ENCODE results near the gene TENM4. TPM values are rescaled to one million over a fixed set of nuclear protein-coding genes. Genes with fewer than 3 reads are reported as not detected.

TENM4 gene
- total and polyA plus RNA-seq, 4 donors, result 0.02 to 0.33 (median 0.14) TPM

GRCh38 chr11:78642979-78643675 lies 797.7 kb downstream of the TENM4 start:
- H3K27ac ChIP-seq (ENCODE audit: low read depth in 1 of 2, low read length in 2 of 2), result no peak overlapping the region
- H3K9me3 ChIP-seq (ENCODE audit: control insufficient read depth in 4 of 4, low read length in 3 of 4), result no peaks in the 10 kb centered on the region
- H3K36me3 ChIP-seq (ENCODE audit: control insufficient read depth in 4 of 4, insufficient read depth in 3 of 4, low read depth in 1 of 4, low read length in 3 of 4), result no peaks in the 10 kb centered on the region
- no peak for DNase-seq (ENCODE audit: low spot score)
- no peak overlapping the region for H3K9ac ChIP-seq (ENCODE audit: low read depth in 1 of 2, low read length in 2 of 2)
- no peak overlapping the region for H3K4me3 ChIP-seq (ENCODE audit: low read depth in 1 of 3, low read length in 3 of 3)
- no peaks in the 10 kb centered on the region for H3K27me3 ChIP-seq (ENCODE audit: control insufficient read depth in 4 of 4, insufficient read depth in 4 of 4, low read length in 3 of 4)
- TF ChIP-seq YY1 (IDR thresholded peaks at IDR 0.05), result no peak
- TF ChIP-seq, protein P1, sequence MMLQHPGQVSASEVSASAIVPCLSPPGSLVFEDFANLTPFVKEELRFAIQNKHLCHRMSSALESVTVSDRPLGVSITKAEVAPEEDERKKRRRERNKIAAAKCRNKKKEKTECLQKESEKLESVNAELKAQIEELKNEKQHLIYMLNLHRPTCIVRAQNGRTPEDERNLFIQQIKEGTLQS (IDR thresholded peaks at IDR 0.05), result no peak
- no peaks in the 10 kb centered on the region for H3K4me1 ChIP-seq (ENCODE audit: control insufficient read depth in 4 of 4, insufficient read depth in 4 of 4, low read length in 3 of 4)
- WGBS, result 80% methylated on average over 5 of the region's 5 CpGs

DNA sequence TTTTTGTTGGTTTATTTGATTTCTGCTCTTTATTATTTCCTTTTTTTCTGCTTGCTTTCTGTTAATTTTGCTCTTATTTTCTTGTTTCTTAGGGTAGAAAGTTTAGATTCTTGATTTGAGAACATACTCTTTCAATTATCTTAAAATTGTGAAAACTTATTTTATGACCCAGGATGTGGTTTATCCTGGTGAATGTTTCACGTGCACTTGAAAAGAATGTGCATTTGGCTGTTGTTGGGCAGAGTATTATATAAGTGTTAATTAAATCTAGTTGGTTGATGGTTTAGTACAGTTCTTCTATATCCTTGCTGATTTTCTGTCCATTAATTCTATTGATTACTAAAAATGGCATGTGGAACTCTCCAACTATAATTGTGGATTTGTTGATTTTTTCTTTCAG lies 799.3 kb downstream of the TENM4 start:
- no peak for DNase-seq (ENCODE audit: low spot score)
- no peaks in the 10 kb centered on the region for H3K27me3 ChIP-seq (ENCODE audit: control insufficient read depth in 4 of 4, insufficient read depth in 4 of 4, low read length in 3 of 4)

GRCh38 chr11:78638704-78639380 lies 802.0 kb downstream of the TENM4 start:
- H3K9me3 ChIP-seq (ENCODE audit: control insufficient read depth in 4 of 4, low read length in 3 of 4), result peaks cover 0 to 1% (median 0%) of the 10 kb centered on the region in 4 donors
- no peak for DNase-seq (ENCODE audit: low spot score)

More for the DNA sequence above, 799.3 kb downstream of the TENM4 start:
- Histone ChIP-seq H3K36me3 (ENCODE audit: control insufficient read depth in 4 of 4, insufficient read depth in 3 of 4, low read depth in 1 of 4, low read length in 3 of 4) (no peaks in the 10 kb centered on the region), H3K9me3 (ENCODE audit: control insufficient read depth in 4 of 4, low read length in 3 of 4) (no peaks in the 10 kb centered on the region), H3K4me3 (ENCODE audit: low read depth in 1 of 3, low read length in 3 of 3) (no peak overlapping the region), H3K9ac (ENCODE audit: low read depth in 1 of 2, low read length in 2 of 2) (no peak overlapping the region), H3K27ac (ENCODE audit: low read depth in 1 of 2, low read length in 2 of 2) (no peak overlapping the region), H3K4me1 (ENCODE audit: control insufficient read depth in 4 of 4, insufficient read depth in 4 of 4, low read length in 3 of 4) (peaks cover 0 to 7% (median 3%) of the 10 kb centered on the region in 4 donors)
- no peak for TF ChIP-seq JUND (IDR thresholded peaks at IDR 0.05)
- WGBS, result 56% methylated on average over 1 of the region's 1 CpG

More at GRCh38 chr11:78638704-78639380, 802.0 kb downstream of the TENM4 start:
- Histone ChIP-seq H3K27me3 (ENCODE audit: control insufficient read depth in 4 of 4, insufficient read depth in 4 of 4, low read length in 3 of 4) (no peaks in the 10 kb centered on the region), H3K27ac (ENCODE audit: low read depth in 1 of 2, low read length in 2 of 2) (no peak overlapping the region), H3K36me3 (ENCODE audit: control insufficient read depth in 4 of 4, insufficient read depth in 3 of 4, low read depth in 1 of 4, low read length in 3 of 4) (no peaks in the 10 kb centered on the region), H3K9ac (ENCODE audit: low read depth in 1 of 2, low read length in 2 of 2) (no peak overlapping the region), H3K4me1 (ENCODE audit: control insufficient read depth in 4 of 4, insufficient read depth in 4 of 4, low read length in 3 of 4) (peaks cover 0 to 8% (median 4%) of the 10 kb centered on the region in 4 donors), H3K4me3 (ENCODE audit: low read depth in 1 of 3, low read length in 3 of 3) (no peak overlapping the region)
- TF ChIP-seq JUND (IDR thresholded peaks at IDR 0.05) (no peak), EGR1 (IDR thresholded peaks at IDR 0.05; ENCODE audit: low read depth in 2 of 2) (no peak), HNF4G (IDR thresholded peaks at IDR 0.05) (no peak), SP1 (IDR thresholded peaks at IDR 0.05) (no peak), TAF1 (conservative IDR thresholded peaks at IDR 0.05) (no peak), FOXA2 (IDR thresholded peaks at IDR 0.05) (no peak), RXRA (IDR thresholded peaks at IDR 0.05) (no peak), NR2F2 (IDR thresholded peaks at IDR 0.05) (no peak), FOXA1 (IDR thresholded peaks at IDR 0.05) (no peak), ZBTB33 (IDR thresholded peaks at IDR 0.05) (no peak), RAD21 (IDR thresholded peaks at IDR 0.05) (no peak), CTCF (IDR thresholded peaks at IDR 0.05; ENCODE audit: low read depth, low read length, missing input control) (no peak)
- TF ChIP-seq, protein P1 (IDR thresholded peaks at IDR 0.05), result no peak
- WGBS, result 94% methylated on average over 26 of the region's 26 CpGs
